Progenitor cell of endocrine pancreas (in vitro differentiated cells): ENCODE results near the gene CDK10. TPM values are rescaled to one million over a fixed set of nuclear protein-coding genes. Genes with fewer than 3 reads are reported as not detected.

ENCODE experiments used
- DNase-seq: peaks from one replicate; pipeline ENCODE4 v3.0.0; 2021; ENCODE audit warnings: low spot score; ENCODE audit not compliant: unreplicated experiment
- H3K27ac Mint-ChIP-seq: 2 replicates; pipeline ENCODE4 v1.8.0; 2021; ENCODE audit warnings: mild to moderate bottlenecking, moderate library complexity, mixed read lengths
- H3K27me3 Mint-ChIP-seq: 2 replicates; pipeline ENCODE4 v1.8.0; 2021; ENCODE audit warnings: mixed read lengths
- H3K36me3 Mint-ChIP-seq: 2 replicates; pipeline ENCODE4 v1.8.0; 2022; ENCODE audit warnings: mixed read lengths; ENCODE audit not compliant: insufficient read depth
- H3K4me1 Mint-ChIP-seq: 2 replicates; pipeline ENCODE4 v1.8.0; 2021; ENCODE audit warnings: low read depth, mixed read lengths
- H3K4me3 Mint-ChIP-seq: 2 replicates; pipeline ENCODE4 v1.8.0; 2021; ENCODE audit warnings: low read depth, mild to moderate bottlenecking, moderate library complexity, mixed read lengths
- H3K9me3 Mint-ChIP-seq: 2 replicates; pipeline ENCODE4 v1.8.0; 2021; ENCODE audit warnings: low read depth, mixed read lengths
- CTCF ChIP-seq: fragments of 200-600 bp; sonication (generic); IDR thresholded peaks from one replicate; pipeline ENCODE4 v1.5.0; 2021; ENCODE audit warnings: antibody characterized with exemption, mild to moderate bottlenecking; ENCODE audit not compliant: unreplicated experiment
- total RNA-seq: library from RNA; stranded (reverse); gene quantifications from 2 replicates; pipeline ENCODE4 v1.2.1, GENCODE V29; 2021

The CDK10 gene
- total RNA-seq, 1 donor from 2014 or later, result 192 TPM

- peak; percentile 35 for TF ChIP-seq CTCF
- DNase-seq, result peak; percentile 95
- Mint-ChIP-seq H3K27ac (peak within 1 kb of the TSS; percentile 90), H3K36me3 (peaks cover 2% of the 10 kb centered on the region), H3K27me3 (peaks cover 6% of the 10 kb centered on the region), H3K4me1 (peaks cover 6% of the 10 kb centered on the region), H3K4me3 (peak within 1 kb of the TSS; percentile 72), H3K9me3 (no peaks in the 10 kb centered on the region)
These were observed 15.2 kb downstream of the CDK10 start, which contains the start of gene SPATA2L for GRCh38 chr16:89701425-89702406. Gene SPATA2L, minus strand, starts transcription at chr16:89701705. Its CDS starts 473 bp downstream, at chr16:89701232.

GRCh38 chr16:89704281-89704680, 17.8 kb downstream of the CDK10 start:
- TF ChIP-seq CTCF, result no peak
- Mint-ChIP-seq H3K36me3 (no peaks in the 10 kb centered on the region), H3K4me3 (no peak overlapping the region), H3K9me3 (no peaks in the 10 kb centered on the region), H3K27me3 (peaks cover 6% of the 10 kb centered on the region), H3K4me1 (peaks cover 6% of the 10 kb centered on the region), H3K27ac (peak overlapping the region; percentile 64)
- DNase-seq, result no peak

- TF ChIP-seq CTCF, result no peak
- Mint-ChIP-seq H3K27ac (peak overlapping the region; percentile 73), H3K9me3 (no peaks in the 10 kb centered on the region), H3K27me3 (peaks cover 6% of the 10 kb centered on the region), H3K4me3 (no peak overlapping the region), H3K4me1 (peaks cover 5% of the 10 kb centered on the region), H3K36me3 (no peaks in the 10 kb centered on the region)
- no peak for DNase-seq
These were observed 18.5 kb downstream of the CDK10 start for GRCh38 chr16:89705006-89705405.

GRCh38 chr16:89706518-89707260, 20.2 kb downstream of the CDK10 start:
- Mint-ChIP-seq H3K9me3 (no peaks in the 10 kb centered on the region), H3K4me1 (peaks cover 5% of the 10 kb centered on the region), H3K36me3 (no peaks in the 10 kb centered on the region), H3K4me3 (no peak overlapping the region), H3K27ac (no peak overlapping the region), H3K27me3 (peaks cover 6% of the 10 kb centered on the region)
- no peak for TF ChIP-seq CTCF
- DNase-seq, result no peak

GRCh38 chr16:89707695-89708094, 21.2 kb downstream of the CDK10 start:
- H3K27me3 Mint-ChIP-seq, result peaks cover 6% of the 10 kb centered on the region
- no peak for DNase-seq
- no peak overlapping the region for H3K4me3 Mint-ChIP-seq
- no peaks in the 10 kb centered on the region for H3K36me3 Mint-ChIP-seq
- H3K27ac Mint-ChIP-seq, result no peak overlapping the region
- H3K9me3 Mint-ChIP-seq, result no peaks in the 10 kb centered on the region
- TF ChIP-seq CTCF, result no peak
- peaks cover 2% of the 10 kb centered on the region for H3K4me1 Mint-ChIP-seq
